Endodermal cell (in vitro differentiated cells): ENCODE data around the gene SCUBE1. TPM values are rescaled to one million over a fixed set of nuclear protein-coding genes. Genes with fewer than 3 reads are reported as not detected.

Source experiments
- DNase-seq: peaks from one replicate; pipeline ENCODE4 v3.0.0-alpha.2; 2017
- H3K27ac ChIP-seq: 2 replicates; pipeline ENCODE4 v1.5.1; 2013; ENCODE audit warnings: mild to moderate bottlenecking, low read depth, low read length, moderate library complexity
- H3K27me3 ChIP-seq: 2 replicates; pipeline ENCODE4 v1.6.1; 2013; ENCODE audit warnings: mild to moderate bottlenecking, low read length, moderate library complexity; ENCODE audit not compliant: insufficient read depth, control insufficient read depth, poor library complexity, severe bottlenecking
- H3K36me3 ChIP-seq: 2 replicates; pipeline ENCODE4 v1.7.0; 2013; ENCODE audit warnings: mild to moderate bottlenecking, low read length, moderate library complexity; ENCODE audit not compliant: control insufficient read depth, insufficient read depth
- H3K4me1 ChIP-seq: one replicate; pipeline ENCODE4 v1.7.0; 2013; ENCODE audit warnings: low read length; ENCODE audit not compliant: control insufficient read depth, insufficient read depth
- H3K4me3 ChIP-seq: 2 replicates; pipeline ENCODE4 v1.5.1; 2013; ENCODE audit warnings: mild to moderate bottlenecking, low read length, moderate library complexity
- H3K9ac ChIP-seq: 2 replicates; pipeline ENCODE4 v1.6.1; 2013; ENCODE audit warnings: mild to moderate bottlenecking, low read length, moderate library complexity; ENCODE audit not compliant: poor library complexity, severe bottlenecking; ENCODE audit errors: extremely low read depth
- H3K9me3 ChIP-seq: 2 replicates; pipeline ENCODE4 v1.6.1; 2013; ENCODE audit warnings: mild to moderate bottlenecking, low read length, moderate library complexity; ENCODE audit not compliant: control insufficient read depth
- H3K27ac Mint-ChIP-seq: 2 replicates; pipeline ENCODE4 v1.8.0; 2020; ENCODE audit warnings: mixed read lengths
- H3K27me3 Mint-ChIP-seq: 2 replicates; pipeline ENCODE4 v1.8.0; 2021; ENCODE audit warnings: mild to moderate bottlenecking, mixed read lengths; ENCODE audit not compliant: insufficient read depth
- H3K36me3 Mint-ChIP-seq: 2 replicates; pipeline ENCODE4 v1.8.0; 2020; ENCODE audit warnings: low read depth, mixed read lengths
- H3K4me1 Mint-ChIP-seq: 2 replicates; pipeline ENCODE4 v1.8.0; 2020; ENCODE audit warnings: mixed read lengths
- H3K4me3 Mint-ChIP-seq: 2 replicates; pipeline ENCODE4 v1.8.0; 2020; ENCODE audit warnings: mild to moderate bottlenecking, moderate library complexity, mixed read lengths
- H3K9me3 Mint-ChIP-seq: 2 replicates; pipeline ENCODE4 v1.8.0; 2020; ENCODE audit warnings: mild to moderate bottlenecking, mixed read lengths
- CTCF ChIP-seq: fragments of 200-600 bp; sonication (generic); conservative IDR thresholded peaks from 2 replicates; pipeline ENCODE4 v1.5.0; 2021; ENCODE audit warnings: antibody characterized with exemption, mild to moderate bottlenecking
- WGBS, 2 experiments: methylation state at CpG; one replicate each; pipeline versions ENCODE4 v1.1.5 to v1.1.7; 2013; ENCODE audit warnings: missing lambda C conversion rate in 2 of 2, mixed read lengths in 1 of 2; ENCODE audit not compliant: insufficient coverage in 1 of 2, insufficient read length in 1 of 2; 5-methylcytosine and 5-hydroxymethylcytosine counted together
- total RNA-seq, 2 donors: library from RNA; stranded (reverse); fragmentation: NEBNext Ultra II Directional in 1 of 2; extraction: Animal tissue kit (Norgen Biotek cat#: 25700) in 1 of 2; gene quantifications; 2 replicates in 1 of 2; 3 replicates in 1 of 2; pipeline ENCODE4 v1.2.1, GENCODE V29; 2021

SCUBE1 gene
- total RNA-seq, 2 donors from 2014 or later, result 0.13 to 0.95 TPM

- Mint-ChIP-seq H3K36me3 (no peaks in the 10 kb centered on the region), H3K4me3 (no peak overlapping the region), H3K27ac (no peak overlapping the region), H3K27me3 (no peaks in the 10 kb centered on the region), H3K9me3 (no peaks in the 10 kb centered on the region), H3K4me1 (peaks cover 2% of the 10 kb centered on the region)
- no peaks in the 10 kb centered on the region for H3K36me3 ChIP-seq
- TF ChIP-seq CTCF, result no peak
- no peak overlapping the region for H3K4me3 ChIP-seq
- DNase-seq, result no peak
- H3K4me1 ChIP-seq, result no peaks in the 10 kb centered on the region
- H3K9me3 ChIP-seq, result no peaks in the 10 kb centered on the region
- H3K27me3 ChIP-seq, result no peaks in the 10 kb centered on the region
- H3K27ac ChIP-seq, result no peak overlapping the region
- no peak overlapping the region for H3K9ac ChIP-seq
- WGBS, 2 experiments, result 94 to 100% methylated on average over 4 to 13 of the region's 13 CpGs
Observed at GRCh38 chr22:43207386-43207785, 135.8 kb downstream of the SCUBE1 start.

- no peak overlapping the region for H3K27ac ChIP-seq
- H3K4me1 ChIP-seq, result no peaks in the 10 kb centered on the region
- no peak overlapping the region for H3K4me3 ChIP-seq
- no peak overlapping the region for H3K9ac ChIP-seq
- H3K27me3 ChIP-seq, result no peaks in the 10 kb centered on the region
- Mint-ChIP-seq H3K9me3 (no peaks in the 10 kb centered on the region), H3K27me3 (no peaks in the 10 kb centered on the region), H3K4me1 (peaks cover 2% of the 10 kb centered on the region), H3K36me3 (no peaks in the 10 kb centered on the region), H3K4me3 (no peak overlapping the region), H3K27ac (no peak overlapping the region)
- 85 to 88% methylated on average over 18 to 23 of the region's 23 CpGs for WGBS, 2 experiments
- no peaks in the 10 kb centered on the region for H3K36me3 ChIP-seq
- H3K9me3 ChIP-seq, result no peaks in the 10 kb centered on the region
- no peak for DNase-seq
- no peak for TF ChIP-seq CTCF
Observed at GRCh38 chr22:43206509-43207161, 136.5 kb downstream of the SCUBE1 start.

- Mint-ChIP-seq H3K27ac (no peak overlapping the region), H3K4me3 (no peak overlapping the region), H3K4me1 (peaks cover 2% of the 10 kb centered on the region), H3K9me3 (no peaks in the 10 kb centered on the region), H3K36me3 (no peaks in the 10 kb centered on the region), H3K27me3 (no peaks in the 10 kb centered on the region)
- Histone ChIP-seq H3K36me3 (no peaks in the 10 kb centered on the region), H3K4me1 (no peaks in the 10 kb centered on the region), H3K9me3 (no peaks in the 10 kb centered on the region), H3K27me3 (no peaks in the 10 kb centered on the region), H3K27ac (no peak overlapping the region), H3K4me3 (no peak overlapping the region), H3K9ac (no peak overlapping the region)
- WGBS, 2 experiments, result 98 to 100% methylated on average over 1 to 4 of the region's 5 CpGs
- no peak for DNase-seq
- no peak for TF ChIP-seq CTCF
Observed at GRCh38 chr22:43205748-43206508, 137.2 kb downstream of the SCUBE1 start.
